GM23338 (cell line): ENCODE results near the gene ITGB2. TPM values are rescaled to one million over a fixed set of nuclear protein-coding genes. Genes with fewer than 3 reads are reported as not detected.
A peak's percentile ranks its signal among the peaks of the same experiment; 100 is the strongest.

Experiments used
- ATAC-seq: fragments of 200-7000 bp; cut with Tn5 transposase; 3 replicates; pipeline ENCODE4 v1.9.1; 2020
- DNase-seq: peaks from one replicate; pipeline ENCODE4 v3.0.0-alpha.2; 2015; ENCODE audit warnings: low spot score
- H2AFZ ChIP-seq: fragments of 200-600 bp; sonication (generic); 2 replicates; pipeline ENCODE4 v1.8.0; 2016; ENCODE audit warnings: antibody characterized with exemption, mild to moderate bottlenecking, moderate library complexity
- H3F3A ChIP-seq: fragments of 200-600 bp; sonication (generic); replicated peaks from 2 replicates; pipeline ENCODE4 v1.8.0; 2017; ENCODE audit warnings: antibody characterized with exemption, mixed run types, low read depth
- H3K27ac ChIP-seq: fragments of 200-600 bp; sonication (generic); 2 replicates; pipeline ENCODE4 v1.6.1; 2016; ENCODE audit warnings: low read depth
- H3K27me3 ChIP-seq: fragments of 200-600 bp; sonication (generic); 2 replicates; pipeline ENCODE4 v1.8.0; 2016; ENCODE audit warnings: mild to moderate bottlenecking, mixed run types, moderate library complexity; ENCODE audit not compliant: insufficient read depth
- H3K36me3 ChIP-seq: fragments of 200-600 bp; sonication (generic); 2 replicates; pipeline ENCODE4 v1.8.0; 2016; ENCODE audit warnings: mild to moderate bottlenecking; ENCODE audit not compliant: insufficient read depth
- H3K4me1 ChIP-seq: fragments of 200-600 bp; sonication (generic); 2 replicates; pipeline ENCODE4 v1.8.0; 2016; ENCODE audit warnings: mild to moderate bottlenecking, moderate library complexity; ENCODE audit not compliant: insufficient read depth
- H3K4me2 ChIP-seq: fragments of 200-600 bp; sonication (generic); 2 replicates; pipeline ENCODE4 v1.7.1; 2017; ENCODE audit warnings: mixed run types
- H3K4me3 ChIP-seq: fragments of 200-600 bp; sonication (generic); 2 replicates; pipeline ENCODE4 v1.6.1; 2016; ENCODE audit warnings: mixed run types
- H3K79me2 ChIP-seq: fragments of 200-600 bp; sonication (generic); replicated peaks from 2 replicates; pipeline ENCODE4 v1.8.0; 2017; ENCODE audit warnings: mild to moderate bottlenecking; ENCODE audit not compliant: insufficient read depth
- H3K9me2 ChIP-seq: fragments of 200-600 bp; sonication (generic); 2 replicates; pipeline ENCODE4 v1.8.0; 2017; ENCODE audit not compliant: insufficient read depth
- H4K20me1 ChIP-seq: fragments of 200-600 bp; sonication (generic); replicated peaks from 2 replicates; pipeline ENCODE4 v1.8.0; 2017; ENCODE audit warnings: mild to moderate bottlenecking; ENCODE audit not compliant: insufficient read depth
- H3K27ac Mint-ChIP-seq: 2 replicates; pipeline ENCODE4 v1.8.0; 2020; ENCODE audit warnings: inconsistent platforms, mild to moderate bottlenecking, moderate library complexity, mixed read lengths
- H3K27me3 Mint-ChIP-seq: 3 replicates; pipeline ENCODE4 v1.8.0; 2022; ENCODE audit warnings: low read depth, mild to moderate bottlenecking, moderate library complexity, mixed read lengths, inconsistent platforms; ENCODE audit not compliant: insufficient read depth, poor library complexity
- H3K36me3 Mint-ChIP-seq: 3 replicates; pipeline ENCODE4 v1.8.0; 2021; ENCODE audit warnings: low read depth, mild to moderate bottlenecking, inconsistent platforms, moderate library complexity, mixed read lengths
- H3K4me1 Mint-ChIP-seq: 3 replicates; pipeline ENCODE4 v1.8.0; 2020; ENCODE audit warnings: mild to moderate bottlenecking, inconsistent platforms, mixed read lengths
- H3K4me3 Mint-ChIP-seq: 3 replicates; pipeline ENCODE4 v1.8.0; 2021; ENCODE audit warnings: moderate library complexity, mild to moderate bottlenecking, inconsistent platforms, mixed read lengths
- H3K9me3 Mint-ChIP-seq: 3 replicates; pipeline ENCODE4 v1.8.0; 2020; ENCODE audit warnings: moderate library complexity, mild to moderate bottlenecking, inconsistent platforms, mixed read lengths
- CREB1 ChIP-seq: fragments of 250-450 bp; sonication (Bioruptor Pico); IDR thresholded peaks from 2 replicates; pipeline ENCODE4 v1.5.0; 2020; ENCODE audit warnings: low read depth, mild to moderate bottlenecking, moderate library complexity
- EZH2 ChIP-seq: fragments of 200-600 bp; sonication (generic); IDR thresholded peaks from one replicate; pipeline ENCODE4 v1.8.0; 2017; ENCODE audit warnings: antibody characterized with exemption, mild to moderate bottlenecking, low read depth; ENCODE audit not compliant: unreplicated experiment
- EZH2phosphoT487 ChIP-seq: fragments of 200-600 bp; sonication (generic); IDR thresholded peaks from one replicate; pipeline ENCODE4 v1.8.1; 2018; ENCODE audit warnings: antibody characterized with exemption; ENCODE audit not compliant: unreplicated experiment
- JUNB ChIP-seq: IDR thresholded peaks from one replicate; pipeline ENCODE4 v1.6.1; 2016; ENCODE audit warnings: antibody characterized with exemption; ENCODE audit not compliant: unreplicated experiment
- NANOG ChIP-seq: IDR thresholded peaks from 2 replicates; pipeline ENCODE4 v1.6.1; 2016; ENCODE audit warnings: antibody characterized with exemption, borderline replicate concordance
- POLR2AphosphoS5 ChIP-seq: IDR thresholded peaks from 2 replicates; pipeline ENCODE4 v1.6.1; 2016; ENCODE audit warnings: antibody characterized with exemption, low read depth
- STAT1 ChIP-seq: IDR thresholded peaks from one replicate; pipeline ENCODE4 v1.6.1; 2016; ENCODE audit warnings: antibody characterized with exemption; ENCODE audit not compliant: unreplicated experiment
- ZNF114 ChIP-seq: fragments of 250-450 bp; sonication (Bioruptor Pico); IDR thresholded peaks from 2 replicates; pipeline ENCODE4 v1.5.0; 2020; ENCODE audit warnings: mild to moderate bottlenecking, moderate library complexity
- ZNF331 ChIP-seq: fragments of 250-450 bp; sonication (Bioruptor Pico); IDR thresholded peaks from 2 replicates; pipeline ENCODE4 v1.5.0; 2020; ENCODE audit warnings: low read depth, mild to moderate bottlenecking, moderate library complexity
- polyA plus RNA-seq: library from polyadenylated mRNA; unstranded; fragments of >200 nt; fragmentation: Nextera tagmentation; extraction: Ambion mirVana; gene quantifications from 2 replicates; pipeline ENCODE4 v1.2.1, GENCODE V29; 2016
- total RNA-seq: library from RNA; depleted of rRNA; stranded (reverse); fragments of >200 nt; shearing (Covaris generic); gene quantifications from 2 replicates; pipeline ENCODE4 v1.2.3, GENCODE V29; 2014
- TF ChIP-seq, protein P1 (sequence below): IDR thresholded peaks from one replicate; pipeline ENCODE4 v1.6.1; 2018; ENCODE audit warnings: antibody characterized with exemption; ENCODE audit not compliant: unreplicated experiment
- TF ChIP-seq, protein P2 (sequence below): fragments of 250-450 bp; sonication (Bioruptor Pico); IDR thresholded peaks from 2 replicates; pipeline ENCODE4 v1.5.0; 2020; ENCODE audit warnings: mild to moderate bottlenecking, moderate library complexity
- TF ChIP-seq, protein P3 (sequence below): IDR thresholded peaks from 2 replicates; pipeline ENCODE4 v1.6.1; 2016; ENCODE audit warnings: antibody characterized with exemption
- TF ChIP-seq, protein P4 (sequence below), 2 experiments: fragments of 200-600 bp in 1 of 2; sonication (generic) in 1 of 2; conservative IDR thresholded peaks; 2 replicates each; pipeline versions ENCODE4 v1.5.1 to v1.6.1; 2016 to 2017; ENCODE audit warnings: antibody characterized with exemption in 2 of 2, low read depth in 2 of 2, mild to moderate bottlenecking in 2 of 2, moderate library complexity in 1 of 2

Gene ITGB2
- total and polyA plus RNA-seq, 2 experiments from 2014 or later: 0.44 to 0.63 TPM

DNA sequence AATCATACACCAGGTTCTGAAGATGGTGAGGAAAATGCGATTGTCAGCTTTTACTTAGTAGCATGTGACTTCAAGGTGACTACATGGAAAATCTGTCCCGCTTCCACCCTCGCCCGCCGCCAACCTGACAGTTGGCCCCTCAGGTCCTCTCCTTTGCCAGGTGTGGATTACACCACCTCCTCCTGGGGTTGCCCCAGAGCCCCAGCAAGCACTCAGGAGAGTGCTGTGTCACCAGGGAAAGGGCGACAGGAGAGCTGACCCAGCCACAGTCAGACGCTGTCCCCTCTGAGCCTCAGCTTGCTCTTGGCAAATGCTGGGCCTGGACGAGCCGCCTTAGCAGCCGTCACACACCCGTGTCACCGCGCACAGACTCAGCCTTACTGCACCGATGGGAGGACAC is 65.1 kb downstream of the ITGB2 start:
- ATAC-seq (no peak), DNase-seq (no peak)
- Mint-ChIP-seq H3K9me3 (no peaks in the 10 kb centered on the region), H3K27me3 (peaks cover 16% of the 10 kb centered on the region), H3K4me3 (no peak overlapping the region), H3K4me1 (no peaks in the 10 kb centered on the region), H3K36me3 (peaks cover 70% of the 10 kb centered on the region), H3K27ac (0 out of 2 replicates have a peak overlapping the region, but pooled peaks have one; percentile 62)
- Histone ChIP-seq H2AFZ (no peak overlapping the region), H3K36me3 (peaks cover 31% of the 10 kb centered on the region), H3K4me3 (no peak overlapping the region), H3K27me3 (no peaks in the 10 kb centered on the region), H3K9me2 (no peaks in the 10 kb centered on the region), H3K79me2 (peaks cover 57% of the 10 kb centered on the region), H3K27ac (no peak overlapping the region), H3K4me2 (no peak overlapping the region), H3K4me1 (no peaks in the 10 kb centered on the region), H4K20me1 (peaks cover 20% of the 10 kb centered on the region), H3F3A (no peaks in the 10 kb centered on the region)
- TF ChIP-seq JUNB: no peak
- no peak for TF ChIP-seq POLR2AphosphoS5
- no peak for TF ChIP-seq ZNF114
- no peak for TF ChIP-seq CREB1 (CRISPR knock-in tag)
- no peak for TF ChIP-seq EZH2
- TF ChIP-seq, protein P1, sequence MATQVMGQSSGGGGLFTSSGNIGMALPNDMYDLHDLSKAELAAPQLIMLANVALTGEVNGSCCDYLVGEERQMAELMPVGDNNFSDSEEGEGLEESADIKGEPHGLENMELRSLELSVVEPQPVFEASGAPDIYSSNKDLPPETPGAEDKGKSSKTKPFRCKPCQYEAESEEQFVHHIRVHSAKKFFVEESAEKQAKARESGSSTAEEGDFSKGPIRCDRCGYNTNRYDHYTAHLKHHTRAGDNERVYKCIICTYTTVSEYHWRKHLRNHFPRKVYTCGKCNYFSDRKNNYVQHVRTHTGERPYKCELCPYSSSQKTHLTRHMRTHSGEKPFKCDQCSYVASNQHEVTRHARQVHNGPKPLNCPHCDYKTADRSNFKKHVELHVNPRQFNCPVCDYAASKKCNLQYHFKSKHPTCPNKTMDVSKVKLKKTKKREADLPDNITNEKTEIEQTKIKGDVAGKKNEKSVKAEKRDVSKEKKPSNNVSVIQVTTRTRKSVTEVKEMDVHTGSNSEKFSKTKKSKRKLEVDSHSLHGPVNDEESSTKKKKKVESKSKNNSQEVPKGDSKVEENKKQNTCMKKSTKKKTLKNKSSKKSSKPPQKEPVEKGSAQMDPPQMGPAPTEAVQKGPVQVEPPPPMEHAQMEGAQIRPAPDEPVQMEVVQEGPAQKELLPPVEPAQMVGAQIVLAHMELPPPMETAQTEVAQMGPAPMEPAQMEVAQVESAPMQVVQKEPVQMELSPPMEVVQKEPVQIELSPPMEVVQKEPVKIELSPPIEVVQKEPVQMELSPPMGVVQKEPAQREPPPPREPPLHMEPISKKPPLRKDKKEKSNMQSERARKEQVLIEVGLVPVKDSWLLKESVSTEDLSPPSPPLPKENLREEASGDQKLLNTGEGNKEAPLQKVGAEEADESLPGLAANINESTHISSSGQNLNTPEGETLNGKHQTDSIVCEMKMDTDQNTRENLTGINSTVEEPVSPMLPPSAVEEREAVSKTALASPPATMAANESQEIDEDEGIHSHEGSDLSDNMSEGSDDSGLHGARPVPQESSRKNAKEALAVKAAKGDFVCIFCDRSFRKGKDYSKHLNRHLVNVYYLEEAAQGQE: no peak
- TF ChIP-seq, protein P2, sequence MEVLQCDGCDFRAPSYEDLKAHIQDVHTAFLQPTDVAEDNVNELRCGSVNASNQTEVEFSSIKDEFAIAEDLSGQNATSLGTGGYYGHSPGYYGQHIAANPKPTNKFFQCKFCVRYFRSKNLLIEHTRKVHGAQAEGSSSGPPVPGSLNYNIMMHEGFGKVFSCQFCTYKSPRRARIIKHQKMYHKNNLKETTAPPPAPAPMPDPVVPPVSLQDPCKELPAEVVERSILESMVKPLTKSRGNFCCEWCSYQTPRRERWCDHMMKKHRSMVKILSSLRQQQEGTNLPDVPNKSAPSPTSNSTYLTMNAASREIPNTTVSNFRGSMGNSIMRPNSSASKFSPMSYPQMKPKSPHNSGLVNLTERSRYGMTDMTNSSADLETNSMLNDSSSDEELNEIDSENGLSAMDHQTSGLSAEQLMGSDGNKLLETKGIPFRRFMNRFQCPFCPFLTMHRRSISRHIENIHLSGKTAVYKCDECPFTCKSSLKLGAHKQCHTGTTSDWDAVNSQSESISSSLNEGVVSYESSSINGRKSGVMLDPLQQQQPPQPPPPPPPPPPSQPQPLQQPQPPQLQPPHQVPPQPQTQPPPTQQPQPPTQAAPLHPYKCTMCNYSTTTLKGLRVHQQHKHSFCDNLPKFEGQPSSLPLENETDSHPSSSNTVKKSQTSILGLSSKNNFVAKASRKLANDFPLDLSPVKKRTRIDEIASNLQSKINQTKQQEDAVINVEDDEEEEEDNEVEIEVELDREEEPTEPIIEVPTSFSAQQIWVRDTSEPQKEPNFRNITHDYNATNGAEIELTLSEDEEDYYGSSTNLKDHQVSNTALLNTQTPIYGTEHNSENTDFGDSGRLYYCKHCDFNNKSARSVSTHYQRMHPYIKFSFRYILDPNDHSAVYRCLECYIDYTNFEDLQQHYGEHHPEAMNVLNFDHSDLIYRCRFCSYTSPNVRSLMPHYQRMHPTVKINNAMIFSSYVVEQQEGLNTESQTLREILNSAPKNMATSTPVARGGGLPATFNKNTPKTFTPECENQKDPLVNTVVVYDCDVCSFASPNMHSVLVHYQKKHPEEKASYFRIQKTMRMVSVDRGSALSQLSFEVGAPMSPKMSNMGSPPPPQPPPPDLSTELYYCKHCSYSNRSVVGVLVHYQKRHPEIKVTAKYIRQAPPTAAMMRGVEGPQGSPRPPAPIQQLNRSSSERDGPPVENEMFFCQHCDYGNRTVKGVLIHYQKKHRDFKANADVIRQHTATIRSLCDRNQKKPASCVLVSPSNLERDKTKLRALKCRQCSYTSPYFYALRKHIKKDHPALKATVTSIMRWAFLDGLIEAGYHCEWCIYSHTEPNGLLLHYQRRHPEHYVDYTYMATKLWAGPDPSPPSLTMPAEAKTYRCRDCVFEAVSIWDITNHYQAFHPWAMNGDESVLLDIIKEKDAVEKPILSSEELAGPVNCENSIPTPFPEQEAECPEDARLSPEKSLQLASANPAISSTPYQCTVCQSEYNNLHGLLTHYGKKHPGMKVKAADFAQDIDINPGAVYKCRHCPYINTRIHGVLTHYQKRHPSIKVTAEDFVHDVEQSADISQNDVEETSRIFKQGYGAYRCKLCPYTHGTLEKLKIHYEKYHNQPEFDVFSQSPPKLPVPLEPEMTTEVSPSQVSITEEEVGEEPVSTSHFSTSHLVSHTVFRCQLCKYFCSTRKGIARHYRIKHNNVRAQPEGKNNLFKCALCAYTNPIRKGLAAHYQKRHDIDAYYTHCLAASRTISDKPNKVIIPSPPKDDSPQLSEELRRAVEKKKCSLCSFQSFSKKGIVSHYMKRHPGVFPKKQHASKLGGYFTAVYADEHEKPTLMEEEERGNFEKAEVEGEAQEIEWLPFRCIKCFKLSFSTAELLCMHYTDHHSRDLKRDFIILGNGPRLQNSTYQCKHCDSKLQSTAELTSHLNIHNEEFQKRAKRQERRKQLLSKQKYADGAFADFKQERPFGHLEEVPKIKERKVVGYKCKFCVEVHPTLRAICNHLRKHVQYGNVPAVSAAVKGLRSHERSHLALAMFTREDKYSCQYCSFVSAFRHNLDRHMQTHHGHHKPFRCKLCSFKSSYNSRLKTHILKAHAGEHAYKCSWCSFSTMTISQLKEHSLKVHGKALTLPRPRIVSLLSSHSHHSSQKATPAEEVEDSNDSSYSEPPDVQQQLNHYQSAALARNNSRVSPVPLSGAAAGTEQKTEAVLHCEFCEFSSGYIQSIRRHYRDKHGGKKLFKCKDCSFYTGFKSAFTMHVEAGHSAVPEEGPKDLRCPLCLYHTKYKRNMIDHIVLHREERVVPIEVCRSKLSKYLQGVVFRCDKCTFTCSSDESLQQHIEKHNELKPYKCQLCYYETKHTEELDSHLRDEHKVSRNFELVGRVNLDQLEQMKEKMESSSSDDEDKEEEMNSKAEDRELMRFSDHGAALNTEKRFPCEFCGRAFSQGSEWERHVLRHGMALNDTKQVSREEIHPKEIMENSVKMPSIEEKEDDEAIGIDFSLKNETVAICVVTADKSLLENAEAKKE (CRISPR knock-in tag): no peak
- TF ChIP-seq EZH2phosphoT487: no peak
- no peak for TF ChIP-seq STAT1
- TF ChIP-seq, protein P3, sequence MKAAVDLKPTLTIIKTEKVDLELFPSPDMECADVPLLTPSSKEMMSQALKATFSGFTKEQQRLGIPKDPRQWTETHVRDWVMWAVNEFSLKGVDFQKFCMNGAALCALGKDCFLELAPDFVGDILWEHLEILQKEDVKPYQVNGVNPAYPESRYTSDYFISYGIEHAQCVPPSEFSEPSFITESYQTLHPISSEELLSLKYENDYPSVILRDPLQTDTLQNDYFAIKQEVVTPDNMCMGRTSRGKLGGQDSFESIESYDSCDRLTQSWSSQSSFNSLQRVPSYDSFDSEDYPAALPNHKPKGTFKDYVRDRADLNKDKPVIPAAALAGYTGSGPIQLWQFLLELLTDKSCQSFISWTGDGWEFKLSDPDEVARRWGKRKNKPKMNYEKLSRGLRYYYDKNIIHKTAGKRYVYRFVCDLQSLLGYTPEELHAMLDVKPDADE: no peak
- TF ChIP-seq NANOG: no peak
- TF ChIP-seq ZNF331 (CRISPR knock-in tag): no peak
- TF ChIP-seq, protein P4, sequence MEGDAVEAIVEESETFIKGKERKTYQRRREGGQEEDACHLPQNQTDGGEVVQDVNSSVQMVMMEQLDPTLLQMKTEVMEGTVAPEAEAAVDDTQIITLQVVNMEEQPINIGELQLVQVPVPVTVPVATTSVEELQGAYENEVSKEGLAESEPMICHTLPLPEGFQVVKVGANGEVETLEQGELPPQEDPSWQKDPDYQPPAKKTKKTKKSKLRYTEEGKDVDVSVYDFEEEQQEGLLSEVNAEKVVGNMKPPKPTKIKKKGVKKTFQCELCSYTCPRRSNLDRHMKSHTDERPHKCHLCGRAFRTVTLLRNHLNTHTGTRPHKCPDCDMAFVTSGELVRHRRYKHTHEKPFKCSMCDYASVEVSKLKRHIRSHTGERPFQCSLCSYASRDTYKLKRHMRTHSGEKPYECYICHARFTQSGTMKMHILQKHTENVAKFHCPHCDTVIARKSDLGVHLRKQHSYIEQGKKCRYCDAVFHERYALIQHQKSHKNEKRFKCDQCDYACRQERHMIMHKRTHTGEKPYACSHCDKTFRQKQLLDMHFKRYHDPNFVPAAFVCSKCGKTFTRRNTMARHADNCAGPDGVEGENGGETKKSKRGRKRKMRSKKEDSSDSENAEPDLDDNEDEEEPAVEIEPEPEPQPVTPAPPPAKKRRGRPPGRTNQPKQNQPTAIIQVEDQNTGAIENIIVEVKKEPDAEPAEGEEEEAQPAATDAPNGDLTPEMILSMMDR (conservative IDR thresholded peaks at IDR 0.05; ENCODE audit: low read depth in 2 of 2): no peak
